Right lobe of liver (tissue), 6 donors: Measurements from ENCODE around the gene PHACTR2. TPM values are rescaled to one million over a fixed set of nuclear protein-coding genes. Genes with fewer than 3 reads are reported as not detected.

Source experiments
- ATAC-seq, 4 donors: fragments of 200-7000 bp; cut with Tn5 transposase; one replicate each; pipeline ENCODE4 v1.9.1; 2020; ENCODE audit warnings: mild to moderate bottlenecking in 4 of 4, moderate library complexity in 4 of 4
- DNase-seq, 3 donors: peaks; one replicate each; pipeline ENCODE4 v3.0.0-alpha.2; 2020
- H3K27ac ChIP-seq, 3 donors: fragments of 200-600 bp; one replicate each; pipeline ENCODE4 v1.8.0; 2022
- H3K27me3 ChIP-seq, 2 donors: fragments of 200-600 bp; one replicate each; pipeline ENCODE4 v1.8.0; 2022
- H3K36me3 ChIP-seq, 4 donors: fragments of 200-600 bp; sonication (generic) in 1 of 4; one replicate each; pipeline versions ENCODE4 v1.5.1 to v1.8.0; 2017 to 2022; ENCODE audit warnings: control low read depth in 1 of 4
- H3K4me1 ChIP-seq, 4 donors: fragments of 200-600 bp; sonication (generic) in 1 of 4; one replicate each; pipeline versions ENCODE4 v1.5.1 to v1.8.0; 2017 to 2022; ENCODE audit warnings: control low read depth in 1 of 4
- H3K4me3 ChIP-seq, 3 donors: fragments of 200-600 bp; one replicate each; pipeline ENCODE4 v1.8.0; 2022
- H3K9me3 ChIP-seq, 4 donors: fragments of 200-600 bp; sonication (generic) in 1 of 4; one replicate each; pipeline versions ENCODE4 v1.5.1 to v1.8.0; 2017 to 2022; ENCODE audit warnings: control low read depth in 1 of 4
- CTCF ChIP-seq, 4 donors: fragments of 200-600 bp in 3 of 4; fragments of 450-650 bp in 1 of 4; IDR thresholded peaks; one replicate each; pipeline versions ENCODE4 v1.5.1 to v1.8.0; 2016 to 2022; ENCODE audit warnings: antibody characterized with exemption in 4 of 4, mild to moderate bottlenecking in 2 of 4
- POLR2A ChIP-seq: fragments of 450-650 bp; IDR thresholded peaks from one replicate; pipeline ENCODE4 v1.6.1; 2017; ENCODE audit warnings: antibody characterized with exemption, mild to moderate bottlenecking
- WGBS: methylation state at CpG from one replicate; pipeline ENCODE4 v1.1.6; 2018; ENCODE audit warnings: low coverage, low lambda C conversion rate; ENCODE audit not compliant: insufficient coverage; ENCODE audit errors: missing lambda C conversion rate; 5-methylcytosine and 5-hydroxymethylcytosine counted together
- intact Hi-C, 2 donors: fragments of 100-400 bp; cut with DNase I; formaldehyde crosslinking; loops; one replicate each; pipeline versions ENCODE4 v1.11.2 to v1.14.1; 2022
- total RNA-seq, 6 experiments: library from RNA; depleted of rRNA in 2 of 6; stranded (reverse); fragments of >200 nt in 2 of 6; fragmentation: NEBNext Ultra II Directional in 3 of 6; extraction: Animal tissue kit (Norgen Biotek cat#: 25700) in 3 of 6; gene quantifications; one replicate each; pipeline versions ENCODE4 v1.1.0 to v1.2.4, GENCODE V29; 2016 to 2023
- donor health status: DM: no; HTN: yes; CAD: no.
- donor health status: DM: no; HTN: no; CAD: no.
- donor health status: DM: no; HTN: no; CAD: no.
- donor health status: DM: no; HTN: yes; CAD: no.
- donor health status: DM: no; HTN: yes; CAD: no.

PHACTR2 gene
- total RNA-seq, 6 experiments from 2014 or later: 14.0 to 62.7 (median 20.9) TPM

- H3K27ac ChIP-seq: no peak overlapping the region
- H3K36me3 ChIP-seq: peaks cover 0 to 5% (median 0%) of the 10 kb centered on the region in 4 donors
- no peaks in the 10 kb centered on the region for H3K9me3 ChIP-seq
- intact Hi-C loops: no loop called here
- no peaks in the 10 kb centered on the region for H3K4me1 ChIP-seq
- 77% methylated on average over 2 of the region's 2 CpGs for WGBS
- H3K27me3 ChIP-seq: no peaks in the 10 kb centered on the region
- H3K4me3 ChIP-seq: no peak overlapping the region
- TF ChIP-seq POLR2A: no peak
- no peak for TF ChIP-seq CTCF (IDR thresholded peaks at IDR 0.05)
- no peak for ATAC-seq
- DNase-seq: no peak
These were observed 133.9 kb downstream of the PHACTR2 start for GRCh38 chr6:143811501-143812157.

GRCh38 chr6:143817621-143818020, 139.9 kb downstream of the PHACTR2 start:
- H3K4me3 ChIP-seq: no peak overlapping the region
- no peak for TF ChIP-seq POLR2A
- TF ChIP-seq CTCF (IDR thresholded peaks at IDR 0.05): no peak
- H3K4me1 ChIP-seq: no peaks in the 10 kb centered on the region
- no peaks in the 10 kb centered on the region for H3K9me3 ChIP-seq
- H3K27me3 ChIP-seq: no peaks in the 10 kb centered on the region
- no peak for DNase-seq
- intact Hi-C loops: no loop called here
- H3K27ac ChIP-seq: no peak overlapping the region
- H3K36me3 ChIP-seq: no peaks in the 10 kb centered on the region
- ATAC-seq: no peak

GRCh38 chr6:143821359-143821758, 143.6 kb downstream of the PHACTR2 start:
- ATAC-seq (no peak), DNase-seq (no peak)
- intact Hi-C loops: no loop called here
- no peaks in the 10 kb centered on the region for H3K27me3 ChIP-seq
- no peaks in the 10 kb centered on the region for H3K4me1 ChIP-seq
- H3K27ac ChIP-seq: no peak overlapping the region
- no peaks in the 10 kb centered on the region for H3K9me3 ChIP-seq
- H3K36me3 ChIP-seq: peaks cover 0 to 5% (median 0%) of the 10 kb centered on the region in 4 donors
- no peak overlapping the region for H3K4me3 ChIP-seq
- WGBS: 73% methylated on average over 6 of the region's 6 CpGs
- TF ChIP-seq CTCF (IDR thresholded peaks at IDR 0.05) (no peak), POLR2A (no peak)

GRCh38 chr6:143822584-143823024, 144.8 kb downstream of the PHACTR2 start:
- Histone ChIP-seq H3K36me3 (peaks cover 0 to 5% (median 0%) of the 10 kb centered on the region in 4 donors), H3K4me1 (no peaks in the 10 kb centered on the region), H3K9me3 (no peaks in the 10 kb centered on the region), H3K4me3 (no peak overlapping the region), H3K27me3 (no peaks in the 10 kb centered on the region), H3K27ac (no peak overlapping the region)
- intact Hi-C loops: no loop called here
- no peak for DNase-seq
- WGBS: 66% methylated on average over 3 of the region's 3 CpGs
- ATAC-seq: no peak
- no peak for TF ChIP-seq CTCF (IDR thresholded peaks at IDR 0.05)
- TF ChIP-seq POLR2A: no peak

GRCh38 chr6:143823548-143823947, 145.8 kb downstream of the PHACTR2 start:
- TF ChIP-seq POLR2A (no peak), CTCF (IDR thresholded peaks at IDR 0.05) (no peak)
- Histone ChIP-seq H3K27ac (no peak overlapping the region), H3K9me3 (no peaks in the 10 kb centered on the region), H3K4me1 (no peaks in the 10 kb centered on the region), H3K4me3 (no peak overlapping the region), H3K36me3 (peaks cover 0 to 5% (median 0%) of the 10 kb centered on the region in 4 donors), H3K27me3 (no peaks in the 10 kb centered on the region)
- ATAC-seq (peak in 2 of 4 donors; percentile 51 to 61), DNase-seq (no peak)
- WGBS: 67% methylated on average over 6 of the region's 6 CpGs
- intact Hi-C loops: no loop called here
